Endodermal cell (in vitro differentiated cells): Measurements from ENCODE around the gene RPL38. TPM values are rescaled to one million over a fixed set of nuclear protein-coding genes. Genes with fewer than 3 reads are reported as not detected.

Experiments used
- DNase-seq: peaks from one replicate; pipeline ENCODE4 v3.0.0-alpha.2; 2017
- H3K27ac ChIP-seq: 2 replicates; pipeline ENCODE4 v1.5.1; 2013; ENCODE audit warnings: mild to moderate bottlenecking, low read depth, low read length, moderate library complexity
- H3K27me3 ChIP-seq: 2 replicates; pipeline ENCODE4 v1.6.1; 2013; ENCODE audit warnings: mild to moderate bottlenecking, low read length, moderate library complexity; ENCODE audit not compliant: insufficient read depth, control insufficient read depth, poor library complexity, severe bottlenecking
- H3K36me3 ChIP-seq: 2 replicates; pipeline ENCODE4 v1.7.0; 2013; ENCODE audit warnings: mild to moderate bottlenecking, low read length, moderate library complexity; ENCODE audit not compliant: control insufficient read depth, insufficient read depth
- H3K4me1 ChIP-seq: one replicate; pipeline ENCODE4 v1.7.0; 2013; ENCODE audit warnings: low read length; ENCODE audit not compliant: control insufficient read depth, insufficient read depth
- H3K4me3 ChIP-seq: 2 replicates; pipeline ENCODE4 v1.5.1; 2013; ENCODE audit warnings: mild to moderate bottlenecking, low read length, moderate library complexity
- H3K9ac ChIP-seq: 2 replicates; pipeline ENCODE4 v1.6.1; 2013; ENCODE audit warnings: mild to moderate bottlenecking, low read length, moderate library complexity; ENCODE audit not compliant: poor library complexity, severe bottlenecking; ENCODE audit errors: extremely low read depth
- H3K9me3 ChIP-seq: 2 replicates; pipeline ENCODE4 v1.6.1; 2013; ENCODE audit warnings: mild to moderate bottlenecking, low read length, moderate library complexity; ENCODE audit not compliant: control insufficient read depth
- H3K27ac Mint-ChIP-seq: 2 replicates; pipeline ENCODE4 v1.8.0; 2020; ENCODE audit warnings: mixed read lengths
- H3K27me3 Mint-ChIP-seq: 2 replicates; pipeline ENCODE4 v1.8.0; 2021; ENCODE audit warnings: mild to moderate bottlenecking, mixed read lengths; ENCODE audit not compliant: insufficient read depth
- H3K36me3 Mint-ChIP-seq: 2 replicates; pipeline ENCODE4 v1.8.0; 2020; ENCODE audit warnings: low read depth, mixed read lengths
- H3K4me1 Mint-ChIP-seq: 2 replicates; pipeline ENCODE4 v1.8.0; 2020; ENCODE audit warnings: mixed read lengths
- H3K4me3 Mint-ChIP-seq: 2 replicates; pipeline ENCODE4 v1.8.0; 2020; ENCODE audit warnings: mild to moderate bottlenecking, moderate library complexity, mixed read lengths
- H3K9me3 Mint-ChIP-seq: 2 replicates; pipeline ENCODE4 v1.8.0; 2020; ENCODE audit warnings: mild to moderate bottlenecking, mixed read lengths
- WGBS, 2 experiments: methylation state at CpG; one replicate each; pipeline versions ENCODE4 v1.1.5 to v1.1.7; 2013; ENCODE audit warnings: missing lambda C conversion rate in 2 of 2, mixed read lengths in 1 of 2; ENCODE audit not compliant: insufficient coverage in 1 of 2, insufficient read length in 1 of 2; 5-methylcytosine and 5-hydroxymethylcytosine counted together
- total RNA-seq, 2 donors: library from RNA; stranded (reverse); fragmentation: NEBNext Ultra II Directional in 1 of 2; extraction: Animal tissue kit (Norgen Biotek cat#: 25700) in 1 of 2; gene quantifications; 2 replicates in 1 of 2; 3 replicates in 1 of 2; pipeline ENCODE4 v1.2.1, GENCODE V29; 2021
- TF ChIP-seq, protein P1 (sequence below): fragments of 200-600 bp; sonication (generic); conservative IDR thresholded peaks from 2 replicates; pipeline ENCODE4 v1.5.0; 2021; ENCODE audit warnings: antibody characterized with exemption, mild to moderate bottlenecking

RPL38 gene
- total RNA-seq, 2 donors from 2014 or later, result 1,155 to 1,199 TPM

DNA sequence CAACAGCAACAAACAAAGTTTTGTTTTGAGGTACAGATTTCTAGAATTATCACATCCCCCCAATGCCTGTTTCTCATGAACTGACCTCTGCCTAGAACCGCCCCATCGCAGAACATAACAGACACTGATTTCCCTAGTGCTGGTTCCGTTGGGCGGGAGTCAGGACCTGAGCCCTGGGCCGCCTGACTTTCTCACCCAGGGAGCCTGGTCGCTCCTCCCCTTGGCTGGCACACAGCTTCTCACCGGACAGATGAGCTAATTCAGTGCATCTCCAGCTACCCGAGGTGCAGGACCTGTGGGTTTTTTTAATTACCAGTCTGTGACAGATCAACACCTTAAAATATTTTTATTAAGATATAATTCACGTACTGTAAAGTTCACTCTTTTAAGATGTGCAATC, 20.1 kb upstream of the RPL38 start:
- H3K27ac ChIP-seq, result no peak overlapping the region
- 92 to 94% methylated on average over 7 to 9 of the region's 9 CpGs for WGBS, 2 experiments
- TF ChIP-seq, protein P1, sequence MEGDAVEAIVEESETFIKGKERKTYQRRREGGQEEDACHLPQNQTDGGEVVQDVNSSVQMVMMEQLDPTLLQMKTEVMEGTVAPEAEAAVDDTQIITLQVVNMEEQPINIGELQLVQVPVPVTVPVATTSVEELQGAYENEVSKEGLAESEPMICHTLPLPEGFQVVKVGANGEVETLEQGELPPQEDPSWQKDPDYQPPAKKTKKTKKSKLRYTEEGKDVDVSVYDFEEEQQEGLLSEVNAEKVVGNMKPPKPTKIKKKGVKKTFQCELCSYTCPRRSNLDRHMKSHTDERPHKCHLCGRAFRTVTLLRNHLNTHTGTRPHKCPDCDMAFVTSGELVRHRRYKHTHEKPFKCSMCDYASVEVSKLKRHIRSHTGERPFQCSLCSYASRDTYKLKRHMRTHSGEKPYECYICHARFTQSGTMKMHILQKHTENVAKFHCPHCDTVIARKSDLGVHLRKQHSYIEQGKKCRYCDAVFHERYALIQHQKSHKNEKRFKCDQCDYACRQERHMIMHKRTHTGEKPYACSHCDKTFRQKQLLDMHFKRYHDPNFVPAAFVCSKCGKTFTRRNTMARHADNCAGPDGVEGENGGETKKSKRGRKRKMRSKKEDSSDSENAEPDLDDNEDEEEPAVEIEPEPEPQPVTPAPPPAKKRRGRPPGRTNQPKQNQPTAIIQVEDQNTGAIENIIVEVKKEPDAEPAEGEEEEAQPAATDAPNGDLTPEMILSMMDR, result no peak
- no peak for DNase-seq
- peaks cover 4% of the 10 kb centered on the region for H3K27me3 Mint-ChIP-seq
- no peaks in the 10 kb centered on the region for H3K27me3 ChIP-seq
- no peaks in the 10 kb centered on the region for H3K36me3 Mint-ChIP-seq
- no peak overlapping the region for H3K4me3 Mint-ChIP-seq
- no peaks in the 10 kb centered on the region for H3K4me1 ChIP-seq
- peaks cover 14% of the 10 kb centered on the region for H3K4me1 Mint-ChIP-seq
- H3K9ac ChIP-seq, result no peak overlapping the region
- no peaks in the 10 kb centered on the region for H3K36me3 ChIP-seq
- no peak overlapping the region for H3K27ac Mint-ChIP-seq
- no peak overlapping the region for H3K4me3 ChIP-seq
- no peaks in the 10 kb centered on the region for H3K9me3 ChIP-seq
- H3K9me3 Mint-ChIP-seq, result peaks cover 2% of the 10 kb centered on the region

DNA sequence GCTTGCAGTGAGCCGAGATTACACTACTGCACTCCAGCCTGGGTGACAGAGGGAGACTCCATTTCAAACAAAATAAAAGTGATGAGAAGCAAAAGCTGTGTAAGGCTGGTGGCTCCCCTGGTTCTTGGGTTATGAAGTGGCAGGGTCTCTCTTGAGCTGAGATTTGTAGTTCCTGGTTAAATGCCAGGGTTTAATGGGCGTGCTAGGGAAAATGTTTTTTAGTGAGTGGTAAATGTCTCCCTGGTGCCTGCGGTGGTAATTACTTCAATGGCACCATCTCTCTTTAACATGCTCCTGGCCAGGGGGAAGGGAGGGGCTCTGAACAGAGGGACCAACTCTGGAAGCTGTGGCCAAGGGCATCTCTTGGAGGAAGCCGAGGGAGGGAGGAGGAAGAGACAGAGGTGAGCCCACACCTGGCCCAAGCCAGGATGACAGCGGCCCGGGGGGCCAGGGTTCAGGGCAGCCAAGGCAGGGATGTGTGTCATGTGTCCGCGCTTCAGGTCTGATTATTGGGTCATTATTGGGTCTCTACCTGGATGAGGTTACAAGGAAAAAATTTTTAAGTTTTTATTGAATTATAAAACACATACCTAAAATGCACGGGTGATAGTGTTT, 17.8 kb upstream of the RPL38 start:
- 90 to 91% methylated on average over 2 to 9 of the region's 9 CpGs for WGBS, 2 experiments
- H3K4me3 Mint-ChIP-seq, result no peak overlapping the region
- peaks cover 3% of the 10 kb centered on the region for H3K27me3 Mint-ChIP-seq
- H3K4me3 ChIP-seq, result no peak overlapping the region
- H3K9me3 ChIP-seq, result no peaks in the 10 kb centered on the region
- peaks cover 2% of the 10 kb centered on the region for H3K9me3 Mint-ChIP-seq
- no peaks in the 10 kb centered on the region for H3K27me3 ChIP-seq
- H3K4me1 Mint-ChIP-seq, result peaks cover 14% of the 10 kb centered on the region
- no peak overlapping the region for H3K9ac ChIP-seq
- TF ChIP-seq, protein P1, result no peak
- no peak for DNase-seq
- H3K27ac ChIP-seq, result no peak overlapping the region
- no peaks in the 10 kb centered on the region for H3K36me3 Mint-ChIP-seq
- no peaks in the 10 kb centered on the region for H3K4me1 ChIP-seq
- H3K27ac Mint-ChIP-seq, result no peak overlapping the region
- no peaks in the 10 kb centered on the region for H3K36me3 ChIP-seq

DNA sequence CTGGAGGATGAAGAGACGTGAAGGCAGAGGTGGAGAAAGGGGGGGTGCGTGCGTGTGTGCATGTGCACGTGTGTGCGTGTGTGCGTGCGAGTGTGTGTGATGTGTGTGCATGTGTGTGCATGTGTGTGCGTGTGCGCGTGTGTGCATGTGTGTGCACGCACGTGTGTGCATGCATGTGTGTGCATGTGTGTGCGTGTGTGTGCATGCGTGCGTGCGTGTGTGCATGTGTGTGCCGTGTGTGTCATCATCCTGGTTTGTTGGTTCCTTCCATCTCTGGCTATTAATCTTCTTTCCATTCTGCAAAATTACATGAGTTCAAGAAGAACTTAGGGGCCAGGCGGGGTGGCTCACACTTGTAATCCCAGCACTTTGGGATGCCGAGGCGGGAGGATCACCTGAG, 17.0 kb upstream of the RPL38 start:
- no peaks in the 10 kb centered on the region for H3K27me3 ChIP-seq
- no peak overlapping the region for H3K4me3 Mint-ChIP-seq
- H3K9ac ChIP-seq, result no peak overlapping the region
- H3K9me3 ChIP-seq, result no peaks in the 10 kb centered on the region
- H3K27ac ChIP-seq, result no peak overlapping the region
- 94% methylated on average over 7 to 19 of the region's 20 CpGs for WGBS, 2 experiments
- no peaks in the 10 kb centered on the region for H3K4me1 ChIP-seq
- H3K9me3 Mint-ChIP-seq, result peaks cover 2% of the 10 kb centered on the region
- peaks cover 3% of the 10 kb centered on the region for H3K27me3 Mint-ChIP-seq
- no peak for DNase-seq
- H3K27ac Mint-ChIP-seq, result no peak overlapping the region
- peaks cover 14% of the 10 kb centered on the region for H3K4me1 Mint-ChIP-seq
- no peaks in the 10 kb centered on the region for H3K36me3 Mint-ChIP-seq
- H3K36me3 ChIP-seq, result no peaks in the 10 kb centered on the region
- H3K4me3 ChIP-seq, result no peak overlapping the region
- TF ChIP-seq, protein P1, result no peak
